ENCODE data around the gene SLC35F3. TPM values are rescaled to one million over a fixed set of nuclear protein-coding genes. Genes with fewer than 3 reads are reported as not detected.
"Not testable (repeated sequence)": the region's sequence is repeated elsewhere in the genome, so short reads cannot be mapped to it uniquely, and the experiment has no call there.

SLC35F3 gene
- polyA plus RNA-seq, 3 donors from 2014 or later, result not detected

- Mint-ChIP-seq H3K27ac (no peak overlapping the region), H3K36me3 (no peaks in the 10 kb centered on the region), H3K9me3 (peaks cover 0 to 22% (median 3%) of the 10 kb centered on the region in 6 donors), H3K4me1 (no peaks in the 10 kb centered on the region), H3K27me3 (ENCODE audit: low read depth in 3 of 3) (peaks cover 0 to 9% (median 5%) of the 10 kb centered on the region in 3 donors), H3K4me3 (no peak overlapping the region)
- DNase-seq, result no peak
Measured at GRCh38 chr1:233885196-233885920, 19.1 kb upstream of the SLC35F3 start.

GRCh38 chr1:233891151-233891550 is 13.3 kb upstream of the SLC35F3 start:
- peaks cover 0 to 32% (median 3%) of the 10 kb centered on the region in 6 donors for H3K9me3 Mint-ChIP-seq
- H3K27me3 Mint-ChIP-seq (ENCODE audit: low read depth in 3 of 3); H3K4me3 Mint-ChIP-seq; H3K27ac Mint-ChIP-seq; DNase-seq; H3K36me3 Mint-ChIP-seq; H3K4me1 Mint-ChIP-seq: not testable (repeated sequence)

DNA sequence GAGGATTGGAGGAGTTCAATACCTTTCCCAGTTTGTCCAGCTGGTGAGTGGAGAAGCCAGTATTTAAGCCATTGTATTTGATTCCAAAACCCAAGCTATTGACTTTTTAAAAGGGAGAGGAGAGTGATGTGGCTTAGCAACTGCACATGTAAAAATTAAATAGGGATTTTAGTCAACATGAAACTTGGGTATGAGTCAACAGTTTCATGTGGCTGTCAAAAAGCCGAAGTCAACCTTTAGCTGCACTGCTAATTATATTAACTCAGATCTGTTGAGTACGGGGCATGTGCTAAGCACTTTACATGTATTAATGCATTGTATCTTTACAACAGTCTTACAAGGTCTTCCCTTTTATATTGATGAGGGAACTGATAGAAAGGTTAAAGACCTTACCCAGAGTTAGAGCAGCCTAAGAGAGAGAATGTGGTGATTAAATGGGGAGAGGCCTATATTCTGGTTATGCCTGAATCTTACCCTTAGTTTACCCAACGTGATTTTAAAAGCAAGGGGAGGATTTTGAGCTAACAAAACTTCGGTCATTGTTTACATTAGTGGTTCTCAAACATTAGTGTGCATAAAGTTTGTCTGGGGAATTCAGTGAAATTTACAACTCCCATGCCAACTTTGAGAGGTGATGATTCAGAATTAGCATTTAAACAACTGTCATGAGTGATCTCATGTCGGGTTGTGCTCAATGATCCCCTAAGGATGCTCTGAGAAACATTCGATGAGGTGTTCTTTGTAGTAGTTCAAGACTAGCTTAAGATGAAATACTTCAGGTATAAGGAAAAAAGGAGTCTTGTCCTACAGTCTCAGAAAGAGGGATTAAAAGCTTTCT is 6.9 kb upstream of the SLC35F3 start:
- Mint-ChIP-seq H3K27me3 (ENCODE audit: low read depth in 3 of 3) (peaks cover 0 to 10% (median 1%) of the 10 kb centered on the region in 3 donors), H3K4me3 (no peak overlapping the region), H3K27ac (no peak overlapping the region), H3K9me3 (peaks cover 0 to 7% (median 0%) of the 10 kb centered on the region in 6 donors), H3K36me3 (no peaks in the 10 kb centered on the region), H3K4me1 (no peaks in the 10 kb centered on the region)
- DNase-seq, result no peak

GRCh38 chr1:233901495-233901894 is 3.0 kb upstream of the SLC35F3 start:
- H3K27ac Mint-ChIP-seq, result no peak overlapping the region
- H3K27me3 Mint-ChIP-seq (ENCODE audit: low read depth in 3 of 3), result peaks cover 9 to 28% (median 12%) of the 10 kb centered on the region in 3 donors
- no peak overlapping the region for H3K4me3 Mint-ChIP-seq
- no peak for DNase-seq
- H3K9me3 Mint-ChIP-seq, result peaks cover 0 to 13% (median 2%) of the 10 kb centered on the region in 6 donors
- peaks cover 0 to 2% of the 10 kb centered on the region in 2 donors for H3K4me1 Mint-ChIP-seq
- H3K36me3 Mint-ChIP-seq, result no peaks in the 10 kb centered on the region

DNA sequence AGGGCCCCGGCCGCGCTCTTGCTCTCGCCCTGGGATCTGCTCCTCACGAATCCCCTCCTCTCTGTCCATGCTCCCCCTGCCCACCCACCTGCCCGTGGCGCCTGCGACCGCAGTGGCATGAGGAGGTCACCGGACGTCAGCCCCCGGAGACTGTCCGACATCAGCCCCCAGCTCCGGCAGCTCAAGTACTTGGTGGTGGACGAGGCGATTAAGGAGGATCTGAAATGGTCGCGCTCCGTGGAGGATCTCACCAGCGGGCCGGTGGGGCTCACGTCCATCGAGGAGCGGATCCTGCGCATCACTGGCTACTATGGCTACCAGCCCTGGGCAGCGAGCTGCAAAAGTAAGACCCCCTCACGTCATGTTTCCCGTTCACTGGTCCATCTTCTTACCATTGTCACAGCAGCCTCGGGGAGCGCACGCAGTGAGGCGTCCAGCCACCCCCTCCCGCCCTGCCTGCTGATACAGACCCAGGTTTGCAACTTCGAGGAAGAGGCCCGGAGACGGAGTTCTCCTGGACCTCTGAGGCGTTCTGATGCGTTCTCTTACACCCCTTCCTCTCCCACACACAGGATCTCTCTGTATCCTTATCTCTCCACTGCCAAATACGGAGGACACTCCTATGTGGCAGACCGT is 1.1 kb downstream of the SLC35F3 start:
- Mint-ChIP-seq H3K36me3 (no peaks in the 10 kb centered on the region), H3K9me3 (peaks cover 0 to 13% (median 2%) of the 10 kb centered on the region in 6 donors), H3K4me1 (peaks cover 0 to 2% of the 10 kb centered on the region in 2 donors), H3K4me3 (no peak overlapping the region), H3K27me3 (ENCODE audit: low read depth in 3 of 3) (peaks cover 11 to 27% (median 18%) of the 10 kb centered on the region in 3 donors), H3K27ac (no peak overlapping the region)
- no peak for DNase-seq

- DNase-seq, result no peak
- Mint-ChIP-seq H3K4me1 (peaks cover 0 to 2% of the 10 kb centered on the region in 2 donors), H3K9me3 (peaks cover 0 to 13% (median 2%) of the 10 kb centered on the region in 6 donors), H3K27ac (no peak overlapping the region), H3K4me3 (no peak overlapping the region), H3K36me3 (no peaks in the 10 kb centered on the region), H3K27me3 (ENCODE audit: low read depth in 3 of 3) (peaks cover 11 to 20% (median 18%) of the 10 kb centered on the region in 3 donors)
Measured at GRCh38 chr1:233907151-233907550, 2.7 kb downstream of the SLC35F3 start.

DNA sequence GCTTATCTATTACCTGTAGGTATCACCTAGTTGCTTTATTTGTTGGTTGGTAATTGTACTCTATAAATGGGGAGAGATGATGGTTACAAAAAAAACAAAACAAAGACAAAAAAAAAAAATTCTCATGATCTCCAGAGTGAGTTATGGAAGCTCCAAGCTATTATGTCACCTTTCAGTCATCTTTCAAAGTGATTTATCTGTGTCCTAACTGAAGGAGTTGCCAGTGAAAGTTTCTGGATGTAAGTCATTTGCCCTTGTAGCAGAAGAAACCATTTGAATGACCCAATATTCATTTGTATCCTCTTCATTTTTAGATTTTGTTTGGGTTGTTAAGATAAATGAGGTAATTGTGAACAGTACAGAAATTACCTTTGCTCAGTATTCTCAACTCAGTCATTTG is 3.6 kb downstream of the SLC35F3 start:
- no peaks in the 10 kb centered on the region for H3K36me3 Mint-ChIP-seq
- H3K27me3 Mint-ChIP-seq (ENCODE audit: low read depth in 3 of 3), result peaks cover 11 to 20% (median 13%) of the 10 kb centered on the region in 3 donors
- no peak overlapping the region for H3K4me3 Mint-ChIP-seq
- H3K27ac Mint-ChIP-seq, result no peak overlapping the region
- DNase-seq, result no peak
- peaks cover 0 to 2% of the 10 kb centered on the region in 2 donors for H3K4me1 Mint-ChIP-seq
- peaks cover 0 to 13% (median 3%) of the 10 kb centered on the region in 6 donors for H3K9me3 Mint-ChIP-seq

GRCh38 chr1:233909195-233909594 is 4.7 kb downstream of the SLC35F3 start:
- H3K27me3 Mint-ChIP-seq (ENCODE audit: low read depth in 3 of 3), result peaks cover 8 to 13% (median 10%) of the 10 kb centered on the region in 3 donors
- H3K27ac Mint-ChIP-seq, result no peak overlapping the region
- H3K4me1 Mint-ChIP-seq, result peaks cover 0 to 1% of the 10 kb centered on the region in 2 donors
- DNase-seq, result no peak
- H3K36me3 Mint-ChIP-seq, result no peaks in the 10 kb centered on the region
- H3K9me3 Mint-ChIP-seq, result peaks cover 0 to 9% (median 2%) of the 10 kb centered on the region in 6 donors
- H3K4me3 Mint-ChIP-seq, result no peak overlapping the region

DNA sequence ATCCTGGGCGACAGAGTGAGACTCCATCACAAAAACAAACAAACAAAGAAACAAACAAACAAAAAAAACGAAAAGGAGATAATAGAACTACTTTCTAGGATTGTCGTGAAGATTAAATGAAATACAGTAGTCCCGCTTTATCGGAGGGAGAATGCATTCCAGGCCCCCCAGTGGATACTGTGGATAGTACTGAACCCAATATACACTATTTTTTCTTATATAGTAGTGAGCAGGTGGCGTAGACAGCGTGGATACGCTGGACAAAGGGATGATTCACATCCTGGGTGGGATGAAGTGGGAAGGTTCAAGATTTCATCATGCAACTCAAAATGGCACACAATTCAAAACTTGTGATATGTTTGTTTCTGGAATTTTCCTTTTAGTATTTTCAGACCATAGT is 8.0 kb downstream of the SLC35F3 start:
- Mint-ChIP-seq H3K36me3 (no peaks in the 10 kb centered on the region), H3K4me1 (no peaks in the 10 kb centered on the region), H3K27ac (no peak overlapping the region), H3K27me3 (ENCODE audit: low read depth in 3 of 3) (peaks cover 0 to 5% (median 2%) of the 10 kb centered on the region in 3 donors), H3K9me3 (peaks cover 0 to 2% (median 0%) of the 10 kb centered on the region in 6 donors), H3K4me3 (no peak overlapping the region)
- DNase-seq, result no peak

GRCh38 chr1:233912909-233913308 is 8.4 kb downstream of the SLC35F3 start:
- Mint-ChIP-seq H3K27ac (no peak overlapping the region), H3K4me1 (no peaks in the 10 kb centered on the region), H3K27me3 (ENCODE audit: low read depth in 3 of 3) (peaks cover 0 to 2% (median 2%) of the 10 kb centered on the region in 3 donors), H3K36me3 (no peaks in the 10 kb centered on the region), H3K9me3 (peaks cover 0 to 2% (median 0%) of the 10 kb centered on the region in 6 donors), H3K4me3 (no peak overlapping the region)
- no peak for DNase-seq

- H3K4me1 Mint-ChIP-seq, result no peaks in the 10 kb centered on the region
- no peaks in the 10 kb centered on the region for H3K36me3 Mint-ChIP-seq
Measured at GRCh38 chr1:233916706-233917105, 12.2 kb downstream of the SLC35F3 start.

GRCh38 chr1:233919786-233920185 is 15.3 kb downstream of the SLC35F3 start:
- DNase-seq, result no peak
- Mint-ChIP-seq H3K4me1 (no peaks in the 10 kb centered on the region), H3K4me3 (no peak overlapping the region), H3K9me3 (peaks cover 0 to 8% (median 2%) of the 10 kb centered on the region in 6 donors), H3K36me3 (no peaks in the 10 kb centered on the region), H3K27me3 (ENCODE audit: low read depth in 3 of 3) (peaks cover 0 to 2% (median 0%) of the 10 kb centered on the region in 3 donors), H3K27ac (no peak overlapping the region)

More at GRCh38 chr1:233916706-233917105, 12.2 kb downstream of the SLC35F3 start:
- Mint-ChIP-seq H3K27me3 (ENCODE audit: low read depth in 3 of 3) (peaks cover 0 to 2% (median 0%) of the 10 kb centered on the region in 3 donors), H3K9me3 (peaks cover 0 to 5% (median 0%) of the 10 kb centered on the region in 6 donors), H3K27ac (no peak overlapping the region), H3K4me3 (no peak overlapping the region)
- DNase-seq, result no peak

DNA sequence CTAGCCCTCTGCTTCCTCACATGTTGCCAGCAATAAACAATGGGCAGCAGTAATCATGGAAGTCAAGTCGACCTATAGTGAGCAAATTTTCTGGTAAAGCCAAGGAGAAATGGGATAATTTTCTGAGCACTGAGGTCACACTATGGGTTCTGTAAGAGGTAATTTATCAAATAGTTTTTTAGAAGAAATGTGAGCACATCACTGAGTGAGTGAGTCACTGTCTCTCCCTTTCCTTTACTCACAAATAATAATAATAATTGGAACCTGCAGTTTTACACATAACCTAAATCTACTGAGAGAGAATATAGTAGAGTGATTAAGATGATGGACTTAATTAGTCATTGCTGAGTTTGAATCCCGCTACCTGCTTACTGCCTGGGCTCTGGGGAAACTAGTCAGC is 23.6 kb downstream of the SLC35F3 start:
- peaks cover 0 to 7% (median 4%) of the 10 kb centered on the region in 3 donors for H3K27me3 Mint-ChIP-seq (ENCODE audit: low read depth in 3 of 3)
- no peak for DNase-seq
- H3K27ac Mint-ChIP-seq, result no peak overlapping the region
- no peak overlapping the region for H3K4me3 Mint-ChIP-seq
- no peaks in the 10 kb centered on the region for H3K36me3 Mint-ChIP-seq
- H3K9me3 Mint-ChIP-seq, result peaks cover 1 to 13% (median 7%) of the 10 kb centered on the region in 6 donors
- no peaks in the 10 kb centered on the region for H3K4me1 Mint-ChIP-seq

Data from immature natural killer cell (primary cell).